Measurements from ENCODE around the gene DUSP23.

GRCh38 chr1:159823406-159823805 is 42.6 kb downstream of the DUSP23 start:
- no peak for TF ChIP-seq CTCF (IDR thresholded peaks at IDR 0.05; ENCODE audit: low read length)
- TF ChIP-seq EZH2 (IDR thresholded peaks at IDR 0.05; ENCODE audit: borderline replicate concordance, low read length): no peak

Data from OCI-LY1 (cell line).